Inflammatory macrophage treated with lipopolysaccharide for 1 hour (primary cell): Measurements from ENCODE around the gene NRXN3.

Source experiments
- DNase-seq, 2 donors: peaks; one replicate each; pipeline ENCODE4 v3.0.0-alpha.2; 2020 to 2022

NRXN3 gene

DNA sequence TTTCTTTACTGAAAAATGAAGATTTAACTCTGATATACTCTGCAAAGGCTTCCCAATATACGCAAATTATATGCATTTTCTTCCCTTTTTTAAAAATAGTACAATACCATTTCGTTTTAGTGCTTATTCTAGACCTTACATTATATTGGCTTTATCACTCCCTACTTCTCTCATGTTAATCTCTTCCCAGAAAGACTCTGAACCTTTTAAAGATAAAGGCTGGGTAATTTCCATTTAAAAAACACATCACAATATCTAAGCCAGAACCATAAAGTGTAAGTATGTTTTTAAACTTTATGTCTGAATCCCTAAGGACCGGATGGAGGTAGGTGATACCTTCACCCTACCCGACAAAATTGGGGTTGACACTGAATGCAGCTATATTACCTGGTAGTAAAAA is 1720.4 kb downstream of the NRXN3 start:
- no peak for DNase-seq

DNA sequence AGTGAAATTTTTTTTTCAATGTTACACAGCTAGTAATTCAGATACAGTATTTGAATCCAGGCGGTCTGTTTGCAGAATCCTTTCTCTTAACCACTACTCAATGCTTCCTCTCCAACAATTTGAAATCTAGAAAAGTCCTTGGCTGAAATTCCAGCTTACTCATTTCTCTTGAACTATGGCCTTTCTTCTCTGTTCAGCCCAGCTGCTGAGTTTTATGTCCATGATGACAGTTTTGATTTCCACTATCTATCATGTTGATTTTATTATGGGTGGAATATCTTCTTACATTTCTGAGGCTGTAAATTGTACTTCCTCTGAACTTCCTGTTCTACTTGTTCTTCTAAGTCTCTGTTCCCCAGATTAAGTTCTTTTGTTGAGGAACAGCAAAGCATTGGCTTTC is 1725.8 kb downstream of the NRXN3 start:
- no peak for DNase-seq

DNA sequence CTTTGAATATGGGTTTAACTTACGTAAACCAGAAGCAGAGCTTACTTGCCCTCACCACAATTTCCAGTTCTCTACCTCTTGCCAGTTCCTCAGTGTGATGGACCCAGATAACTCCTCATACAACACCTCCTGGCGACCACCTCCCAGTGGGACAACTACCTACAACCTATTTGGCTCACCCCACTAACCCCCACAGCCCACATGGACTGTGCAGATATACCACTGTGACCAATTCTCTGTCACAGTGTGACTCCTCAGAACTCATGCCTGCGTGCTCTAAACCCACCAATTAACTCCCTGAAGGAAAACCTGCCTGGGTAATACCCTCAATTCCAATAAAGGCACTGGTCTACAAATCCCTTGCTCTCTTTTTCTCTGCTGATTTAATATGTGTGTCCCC is 1729.4 kb downstream of the NRXN3 start:
- DNase-seq = no peak

DNA sequence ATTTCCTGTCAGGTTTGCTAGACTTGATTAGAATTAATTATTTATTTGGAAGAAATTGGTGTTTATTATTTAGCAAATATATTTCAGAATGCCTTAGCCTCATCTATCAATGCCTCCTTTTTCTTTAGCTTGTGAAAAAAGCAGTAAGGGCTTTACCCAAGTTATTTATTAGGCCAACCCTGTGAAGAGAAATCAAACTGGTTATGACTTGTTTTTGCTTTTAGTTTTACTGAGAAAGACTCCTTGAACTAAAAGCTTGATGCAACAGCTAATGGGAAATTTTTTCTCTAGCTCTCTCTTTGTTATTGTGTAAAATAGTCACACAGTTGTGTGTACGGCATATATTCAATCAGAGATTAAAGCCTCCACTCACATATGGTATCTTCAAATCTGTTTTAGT is 1734.3 kb downstream of the NRXN3 start:
- no peak for DNase-seq

DNA sequence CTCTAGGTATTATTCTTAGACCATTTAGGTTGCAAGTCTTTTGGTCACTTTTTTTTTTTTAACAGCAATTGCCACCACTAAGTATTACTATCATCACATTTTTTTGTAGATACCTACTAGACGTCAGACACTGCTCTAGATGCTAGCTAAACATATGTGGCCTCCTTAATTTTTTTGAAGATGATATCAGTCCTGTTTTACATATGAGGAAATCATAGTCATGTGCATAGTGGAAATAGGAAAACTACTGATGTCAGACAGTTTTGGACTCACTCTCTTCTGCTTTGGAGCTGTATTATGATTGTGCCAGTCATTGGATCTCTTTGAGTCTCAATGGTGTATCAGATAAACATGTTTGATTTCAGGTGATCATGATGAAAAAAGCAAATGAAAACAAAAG is 1736.8 kb downstream of the NRXN3 start:
- DNase-seq = no peak

DNA sequence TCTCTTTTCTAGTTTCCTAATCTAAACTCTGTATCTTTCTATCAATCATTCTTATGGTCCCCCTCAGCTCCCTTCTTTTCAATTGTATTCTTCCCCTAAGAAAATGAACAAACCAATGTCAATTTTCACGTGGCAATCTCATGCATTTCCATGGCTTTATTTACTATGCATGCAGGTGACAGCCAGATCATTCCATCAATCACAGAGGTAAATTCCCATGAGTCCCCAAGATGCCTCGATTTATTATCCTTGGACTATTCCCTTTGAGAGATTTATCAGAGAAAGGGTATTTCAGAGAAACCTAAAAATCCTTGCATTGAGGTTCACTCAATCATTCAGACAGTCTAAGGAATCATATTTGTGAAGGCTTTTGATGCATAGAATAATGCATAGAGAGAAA is 1739.9 kb downstream of the NRXN3 start:
- DNase-seq = no peak

DNA sequence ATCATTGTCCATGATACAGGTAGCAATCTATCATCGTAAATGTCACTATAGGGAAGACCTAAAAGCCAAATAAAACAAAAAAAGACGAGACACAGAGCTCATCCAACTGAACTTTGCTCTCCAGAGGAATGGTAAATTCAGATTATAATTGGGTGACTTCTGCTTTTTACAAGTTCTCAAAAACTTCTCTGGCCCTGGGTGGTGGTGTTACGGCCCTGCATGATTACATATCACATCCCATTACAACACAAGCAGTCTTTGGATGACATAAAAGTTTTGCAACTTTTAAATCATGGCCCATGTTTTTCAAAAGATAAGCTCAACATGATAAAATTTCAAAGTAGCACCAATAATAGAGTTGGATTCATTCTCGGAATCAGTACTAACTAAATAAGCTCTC is 1741.6 kb downstream of the NRXN3 start:
- no peak for DNase-seq

DNA sequence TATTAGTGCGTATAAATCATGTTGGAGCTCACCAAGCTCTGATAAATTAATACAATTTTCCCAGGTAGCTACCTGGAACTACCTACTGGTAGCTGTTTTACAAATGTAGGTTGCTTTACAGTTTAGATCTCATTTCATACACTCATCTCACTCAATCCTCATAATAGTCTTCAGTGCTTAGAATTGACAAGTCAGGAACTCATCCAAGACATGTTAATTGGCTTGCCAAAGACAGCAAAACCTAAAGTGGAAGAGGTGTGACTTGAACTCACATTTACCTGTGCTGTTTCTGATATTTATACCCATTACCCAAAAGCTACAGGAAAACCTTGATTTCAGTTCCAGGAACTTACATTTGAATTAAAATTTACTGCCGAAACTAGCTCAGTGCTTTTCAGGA is 1744.4 kb downstream of the NRXN3 start:
- DNase-seq = no peak

DNA sequence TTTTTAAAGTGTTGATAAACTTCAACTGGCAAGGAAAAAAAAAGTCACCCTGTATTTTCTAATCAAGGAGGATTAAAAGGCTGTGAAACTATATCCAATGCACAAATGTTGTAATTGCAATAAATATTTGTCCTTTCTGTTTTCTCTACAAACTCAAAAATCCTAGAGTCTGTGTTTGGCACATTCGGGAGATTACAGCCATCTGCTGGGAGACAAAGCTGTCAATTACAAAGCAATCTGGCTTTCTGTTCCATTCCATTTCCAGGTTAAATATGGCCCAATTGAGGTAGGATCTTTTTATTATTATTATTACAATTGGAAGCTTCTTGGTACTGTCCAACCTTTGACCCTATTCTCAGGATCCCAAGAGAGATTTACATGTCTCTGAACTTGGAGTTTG is 1745.2 kb downstream of the NRXN3 start:
- no peak for DNase-seq

DNA sequence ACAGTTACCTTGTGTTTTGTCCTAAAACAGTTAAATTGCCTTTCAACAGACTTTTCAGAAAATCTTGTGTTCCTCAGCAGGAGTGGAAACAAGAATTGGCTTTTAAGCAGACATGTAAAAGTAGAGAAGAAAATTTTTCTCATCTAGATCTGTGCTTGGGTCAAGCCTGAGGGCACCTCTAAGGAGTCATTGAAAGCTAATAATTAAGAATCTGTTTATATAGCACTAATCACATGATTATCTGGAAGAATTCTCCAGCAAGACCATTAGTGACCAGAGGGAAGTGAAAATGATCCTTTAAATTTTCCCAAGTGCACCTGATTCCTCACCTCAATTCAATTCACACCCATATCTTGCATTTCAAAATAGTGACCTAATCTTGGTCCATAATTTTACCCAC is 1746.1 kb downstream of the NRXN3 start:
- no peak for DNase-seq

DNA sequence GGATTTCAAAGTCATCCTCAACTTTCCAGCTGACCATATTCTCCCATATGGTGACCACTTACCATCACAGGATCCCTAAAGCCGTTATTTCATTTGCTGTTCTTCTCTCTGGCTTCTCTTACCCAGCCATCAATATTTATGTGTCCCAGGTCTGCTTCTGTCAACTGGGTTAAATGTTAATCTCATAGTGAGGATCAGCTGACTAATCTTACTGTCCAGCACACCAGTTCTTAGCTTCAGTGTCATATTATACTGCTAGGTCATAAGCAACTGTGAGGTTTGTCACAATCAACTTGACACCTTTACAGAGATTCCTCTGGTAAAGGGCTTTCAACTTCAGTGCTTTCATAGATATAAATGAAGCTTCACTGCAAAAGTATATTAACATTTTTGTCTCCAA is 1746.7 kb downstream of the NRXN3 start:
- DNase-seq = no peak
